IPS-18a (cell line): Measurements from ENCODE around the gene IFITM2.

Experiments
- H3K27ac ChIP-seq: one replicate; pipeline ENCODE4 v1.5.1; 2013; ENCODE audit warnings: low read length
- H3K27me3 ChIP-seq: one replicate; pipeline ENCODE4 v1.6.1; 2013; ENCODE audit warnings: mild to moderate bottlenecking, low read length; ENCODE audit not compliant: control insufficient read depth, insufficient read depth
- H3K36me3 ChIP-seq: one replicate; pipeline ENCODE4 v1.6.1; 2013; ENCODE audit warnings: low read depth, low read length; ENCODE audit not compliant: control insufficient read depth
- H3K4me1 ChIP-seq: one replicate; pipeline ENCODE4 v1.6.1; 2013; ENCODE audit warnings: low read depth, low read length; ENCODE audit not compliant: control insufficient read depth
- H3K4me3 ChIP-seq: one replicate; pipeline ENCODE4 v1.5.1; 2013; ENCODE audit warnings: low read length
- H3K9ac ChIP-seq: one replicate; pipeline ENCODE4 v1.6.1; 2013; ENCODE audit warnings: mild to moderate bottlenecking, low read length, moderate library complexity
- H3K9me3 ChIP-seq: one replicate; pipeline ENCODE4 v1.6.1; 2013; ENCODE audit warnings: low read depth, low read length; ENCODE audit not compliant: control insufficient read depth

Gene IFITM2

GRCh38 chr11:272931-273198 is 34.8 kb upstream of the IFITM2 start:
- Histone ChIP-seq H3K9ac (no peak overlapping the region), H3K27me3 (no peaks in the 10 kb centered on the region), H3K4me3 (no peak overlapping the region), H3K36me3 (no peaks in the 10 kb centered on the region), H3K27ac (no peak overlapping the region), H3K9me3 (no peaks in the 10 kb centered on the region), H3K4me1 (peaks cover 14% of the 10 kb centered on the region)

DNA sequence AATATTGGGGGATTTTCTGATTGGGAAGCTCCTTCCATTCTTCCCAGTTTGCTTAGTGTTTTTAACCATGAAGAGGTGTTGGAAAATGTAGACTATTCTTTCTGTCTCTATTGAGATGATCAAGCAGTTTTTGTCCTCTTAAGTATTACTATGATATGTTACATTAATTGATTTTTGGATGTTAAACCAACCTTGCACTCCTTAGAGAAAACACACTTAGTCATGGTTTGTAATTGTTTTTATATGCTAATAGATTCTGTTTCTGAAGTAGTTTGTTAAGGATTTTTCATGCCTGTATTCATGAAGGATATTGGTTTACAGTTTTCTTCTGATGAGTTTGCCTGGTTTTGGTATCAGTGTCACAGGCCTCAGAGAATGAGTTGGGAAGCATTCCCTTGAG is 31.4 kb upstream of the IFITM2 start:
- Histone ChIP-seq H3K27me3 (peaks cover 18% of the 10 kb centered on the region), H3K4me1 (peaks cover 5% of the 10 kb centered on the region), H3K4me3 (no peak overlapping the region), H3K9me3 (no peaks in the 10 kb centered on the region), H3K27ac (no peak overlapping the region), H3K36me3 (no peaks in the 10 kb centered on the region), H3K9ac (no peak overlapping the region)

DNA sequence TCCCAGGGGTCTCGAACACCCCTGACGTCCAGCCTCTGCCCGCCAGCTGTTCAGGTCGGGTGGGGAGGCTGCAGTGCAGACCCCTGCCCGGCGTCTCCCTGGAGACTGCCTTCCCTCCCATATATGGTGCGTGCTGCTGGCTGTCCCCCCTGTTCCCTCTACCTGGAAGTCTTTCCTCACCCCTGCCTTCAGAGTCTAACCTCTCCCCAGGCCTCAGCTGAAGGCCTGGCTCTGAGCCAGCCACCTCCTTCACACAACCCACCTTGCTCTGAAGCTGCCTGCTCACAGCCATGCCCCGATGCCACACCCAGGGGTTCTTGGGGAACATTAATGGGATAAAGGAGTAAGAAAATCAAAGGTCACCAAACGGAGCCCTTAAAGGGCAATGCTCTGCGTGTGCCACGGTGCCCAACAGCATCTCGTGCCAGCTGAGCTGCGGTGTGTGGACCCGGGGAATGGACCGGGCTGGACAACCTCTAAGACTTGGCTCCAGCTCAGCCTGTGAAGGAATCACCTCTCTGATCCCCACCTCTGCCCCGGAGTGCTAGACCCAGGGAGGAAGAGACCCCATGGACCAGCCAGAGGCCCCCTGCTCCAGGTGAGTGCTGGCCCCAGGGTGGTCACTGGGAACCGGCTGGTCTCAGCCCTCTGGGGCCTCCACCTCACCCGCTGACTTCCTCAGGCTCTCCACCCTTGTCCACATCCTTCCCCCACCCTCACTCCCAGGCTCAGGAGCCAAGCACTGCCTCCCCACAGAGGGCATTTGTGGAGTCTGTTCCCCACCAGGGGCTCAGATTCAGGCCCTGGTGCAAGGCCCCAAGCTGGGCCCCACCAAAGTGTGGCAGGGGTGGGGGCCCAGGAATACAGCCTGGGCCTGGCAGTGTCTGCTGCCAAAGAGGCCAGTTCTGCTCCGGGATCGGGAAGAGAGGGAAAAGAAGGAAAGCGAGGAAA is 29.3 kb upstream of the IFITM2 start, which contains the start of gene NLRP6:
TSS of gene NLRP6 (plus strand) at position 407 of the 951 bp plus-strand sequence. CDS start at position 570, 163 bp downstream.
- no peak within 1 kb of the TSS for H3K27ac ChIP-seq
- H3K4me1 ChIP-seq: peaks cover 5% of the 10 kb centered on the region
- no peaks in the 10 kb centered on the region for H3K9me3 ChIP-seq
- H3K36me3 ChIP-seq: no peaks in the 10 kb centered on the region
- H3K9ac ChIP-seq: no peak within 1 kb of the TSS
- no peak within 1 kb of the TSS for H3K4me3 ChIP-seq
- H3K27me3 ChIP-seq: peaks cover 32% of the 10 kb centered on the region

DNA sequence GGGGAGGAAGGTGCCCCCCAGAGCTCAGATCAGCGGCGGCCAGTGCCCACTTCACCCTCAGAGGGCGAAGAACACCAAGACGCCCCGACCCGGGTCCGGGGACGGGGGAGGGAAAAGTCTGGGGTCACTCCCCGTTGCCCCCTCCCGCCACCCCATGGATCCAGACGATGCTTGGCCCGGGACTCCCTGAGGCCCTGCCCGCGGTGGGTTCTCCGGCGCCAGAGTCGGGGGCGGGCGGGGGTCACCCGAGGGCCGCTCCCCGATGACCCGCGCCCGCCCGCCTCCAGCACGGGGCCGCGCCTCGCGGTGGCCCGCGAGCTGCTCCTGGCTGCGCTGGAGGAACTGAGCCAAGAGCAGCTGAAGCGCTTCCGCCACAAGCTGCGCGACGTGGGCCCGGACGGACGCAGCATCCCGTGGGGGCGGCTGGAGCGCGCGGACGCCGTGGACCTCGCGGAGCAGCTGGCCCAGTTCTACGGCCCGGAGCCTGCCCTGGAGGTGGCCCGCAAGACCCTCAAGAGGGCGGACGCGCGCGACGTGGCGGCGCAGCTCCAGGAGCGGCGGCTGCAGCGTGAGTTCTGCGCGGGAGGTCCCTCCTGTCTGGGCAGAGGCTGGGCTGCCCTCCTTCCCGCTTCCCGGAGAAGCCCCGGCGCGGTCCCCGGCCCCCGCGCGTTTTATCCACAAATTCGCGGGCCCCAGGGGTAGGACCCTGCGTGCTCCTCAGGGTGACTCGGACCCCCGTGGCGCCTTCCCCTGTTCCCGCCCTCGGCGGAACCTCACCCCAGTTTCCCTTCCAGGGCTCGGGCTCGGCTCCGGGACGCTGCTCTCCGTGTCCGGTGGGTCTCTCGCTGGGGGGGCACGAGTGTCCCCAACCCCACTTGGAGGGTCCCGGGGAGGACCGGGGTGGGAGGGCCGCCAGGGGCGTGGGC is 28.3 kb upstream of the IFITM2 start:
- no peaks in the 10 kb centered on the region for H3K9me3 ChIP-seq
- H3K9ac ChIP-seq: no peak overlapping the region
- H3K27ac ChIP-seq: no peak overlapping the region
- peaks cover 32% of the 10 kb centered on the region for H3K27me3 ChIP-seq
- H3K4me1 ChIP-seq: peaks cover 5% of the 10 kb centered on the region
- H3K36me3 ChIP-seq: no peaks in the 10 kb centered on the region
- H3K4me3 ChIP-seq: no peak overlapping the region

DNA sequence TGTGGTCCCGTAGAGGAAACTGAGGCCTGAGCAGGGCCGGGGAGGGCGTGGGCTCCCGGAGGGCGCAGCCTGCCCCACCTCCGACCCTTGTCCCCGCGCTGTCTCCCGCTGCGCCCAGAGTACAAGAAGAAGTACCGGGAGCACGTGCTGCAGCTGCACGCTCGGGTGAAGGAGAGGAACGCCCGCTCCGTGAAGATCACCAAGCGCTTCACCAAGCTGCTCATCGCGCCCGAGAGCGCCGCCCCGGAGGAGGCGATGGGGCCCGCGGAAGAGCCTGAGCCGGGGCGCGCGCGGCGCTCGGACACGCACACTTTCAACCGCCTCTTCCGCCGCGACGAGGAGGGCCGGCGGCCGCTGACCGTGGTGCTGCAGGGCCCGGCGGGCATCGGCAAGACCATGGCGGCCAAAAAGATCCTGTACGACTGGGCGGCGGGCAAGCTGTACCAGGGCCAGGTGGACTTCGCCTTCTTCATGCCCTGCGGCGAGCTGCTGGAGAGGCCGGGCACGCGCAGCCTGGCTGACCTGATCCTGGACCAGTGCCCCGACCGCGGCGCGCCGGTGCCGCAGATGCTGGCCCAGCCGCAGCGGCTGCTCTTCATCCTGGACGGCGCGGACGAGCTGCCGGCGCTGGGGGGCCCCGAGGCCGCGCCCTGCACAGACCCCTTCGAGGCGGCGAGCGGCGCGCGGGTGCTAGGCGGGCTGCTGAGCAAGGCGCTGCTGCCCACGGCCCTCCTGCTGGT is 27.5 kb upstream of the IFITM2 start:
- Histone ChIP-seq H3K9me3 (no peaks in the 10 kb centered on the region), H3K27ac (no peak overlapping the region), H3K9ac (no peak overlapping the region), H3K4me3 (no peak overlapping the region), H3K4me1 (peaks cover 4% of the 10 kb centered on the region), H3K27me3 (peaks cover 32% of the 10 kb centered on the region), H3K36me3 (no peaks in the 10 kb centered on the region)

DNA sequence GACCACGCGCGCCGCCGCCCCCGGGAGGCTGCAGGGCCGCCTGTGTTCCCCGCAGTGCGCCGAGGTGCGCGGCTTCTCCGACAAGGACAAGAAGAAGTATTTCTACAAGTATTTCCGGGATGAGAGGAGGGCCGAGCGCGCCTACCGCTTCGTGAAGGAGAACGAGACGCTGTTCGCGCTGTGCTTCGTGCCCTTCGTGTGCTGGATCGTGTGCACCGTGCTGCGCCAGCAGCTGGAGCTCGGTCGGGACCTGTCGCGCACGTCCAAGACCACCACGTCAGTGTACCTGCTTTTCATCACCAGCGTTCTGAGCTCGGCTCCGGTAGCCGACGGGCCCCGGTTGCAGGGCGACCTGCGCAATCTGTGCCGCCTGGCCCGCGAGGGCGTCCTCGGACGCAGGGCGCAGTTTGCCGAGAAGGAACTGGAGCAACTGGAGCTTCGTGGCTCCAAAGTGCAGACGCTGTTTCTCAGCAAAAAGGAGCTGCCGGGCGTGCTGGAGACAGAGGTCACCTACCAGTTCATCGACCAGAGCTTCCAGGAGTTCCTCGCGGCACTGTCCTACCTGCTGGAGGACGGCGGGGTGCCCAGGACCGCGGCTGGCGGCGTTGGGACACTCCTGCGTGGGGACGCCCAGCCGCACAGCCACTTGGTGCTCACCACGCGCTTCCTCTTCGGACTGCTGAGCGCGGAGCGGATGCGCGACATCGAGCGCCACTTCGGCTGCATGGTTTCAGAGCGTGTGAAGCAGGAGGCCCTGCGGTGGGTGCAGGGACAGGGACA is 26.7 kb upstream of the IFITM2 start:
- Histone ChIP-seq H3K4me1 (no peaks in the 10 kb centered on the region), H3K9me3 (no peaks in the 10 kb centered on the region), H3K27me3 (peaks cover 32% of the 10 kb centered on the region), H3K36me3 (no peaks in the 10 kb centered on the region), H3K4me3 (no peak overlapping the region), H3K9ac (no peak overlapping the region), H3K27ac (no peak overlapping the region)

DNA sequence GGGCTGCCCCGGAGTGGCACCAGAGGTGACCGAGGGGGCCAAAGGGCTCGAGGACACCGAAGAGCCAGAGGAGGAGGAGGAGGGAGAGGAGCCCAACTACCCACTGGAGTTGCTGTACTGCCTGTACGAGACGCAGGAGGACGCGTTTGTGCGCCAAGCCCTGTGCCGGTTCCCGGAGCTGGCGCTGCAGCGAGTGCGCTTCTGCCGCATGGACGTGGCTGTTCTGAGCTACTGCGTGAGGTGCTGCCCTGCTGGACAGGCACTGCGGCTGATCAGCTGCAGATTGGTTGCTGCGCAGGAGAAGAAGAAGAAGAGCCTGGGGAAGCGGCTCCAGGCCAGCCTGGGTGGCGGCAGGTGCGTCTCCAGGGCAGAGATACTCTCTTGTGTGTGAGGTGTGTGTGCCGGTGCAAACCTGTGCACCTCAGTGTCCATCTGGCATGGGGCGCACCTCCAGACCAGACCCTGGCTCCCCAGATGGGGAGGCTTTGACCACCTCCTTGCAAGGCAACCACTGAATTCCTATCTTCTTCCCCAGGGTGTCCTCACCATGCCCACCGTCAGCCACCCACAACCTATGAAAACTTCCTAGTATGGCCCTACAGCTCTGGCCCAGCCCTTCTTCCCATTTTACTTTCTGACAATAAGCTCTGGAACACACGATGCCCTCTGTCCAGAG is 26.0 kb upstream of the IFITM2 start:
- Histone ChIP-seq H3K9ac (no peak overlapping the region), H3K27ac (no peak overlapping the region), H3K27me3 (peaks cover 32% of the 10 kb centered on the region), H3K9me3 (no peaks in the 10 kb centered on the region), H3K36me3 (no peaks in the 10 kb centered on the region), H3K4me1 (no peaks in the 10 kb centered on the region), H3K4me3 (no peak overlapping the region)

- H3K27ac ChIP-seq: no peak overlapping the region
- H3K9ac ChIP-seq: no peak overlapping the region
- peaks cover 35% of the 10 kb centered on the region for H3K27me3 ChIP-seq
- no peaks in the 10 kb centered on the region for H3K36me3 ChIP-seq
- H3K4me3 ChIP-seq: no peak overlapping the region
- H3K4me1 ChIP-seq: no peaks in the 10 kb centered on the region
- no peaks in the 10 kb centered on the region for H3K9me3 ChIP-seq
These were observed 25.4 kb upstream of the IFITM2 start for GRCh38 chr11:282171-282570.

- H3K27ac ChIP-seq: no peak overlapping the region
- H3K27me3 ChIP-seq: peaks cover 41% of the 10 kb centered on the region
- no peak overlapping the region for H3K4me3 ChIP-seq
- no peaks in the 10 kb centered on the region for H3K36me3 ChIP-seq
- no peaks in the 10 kb centered on the region for H3K9me3 ChIP-seq
- no peak overlapping the region for H3K9ac ChIP-seq
- no peaks in the 10 kb centered on the region for H3K4me1 ChIP-seq
These were observed 24.8 kb upstream of the IFITM2 start for GRCh38 chr11:282630-283360.
